DOHH2 (cell line): ENCODE measurements around the gene RBMS3.

Experiments used
- EZH2phosphoT487 ChIP-seq: fragments of 200-600 bp; sonication (generic); IDR thresholded peaks from 2 replicates; pipeline ENCODE4 v1.6.1; 2017; ENCODE audit warnings: borderline replicate concordance, mild to moderate bottlenecking, antibody characterized with exemption, low read length, moderate library complexity, mixed read lengths
- TF ChIP-seq, protein P1 (sequence below): fragments of 200-600 bp; sonication (generic); IDR thresholded peaks from one replicate; pipeline ENCODE4 v1.5.1; 2014; ENCODE audit warnings: antibody characterized with exemption, mild to moderate bottlenecking, low read depth, low read length; ENCODE audit not compliant: poor library complexity, severe bottlenecking

DNA sequence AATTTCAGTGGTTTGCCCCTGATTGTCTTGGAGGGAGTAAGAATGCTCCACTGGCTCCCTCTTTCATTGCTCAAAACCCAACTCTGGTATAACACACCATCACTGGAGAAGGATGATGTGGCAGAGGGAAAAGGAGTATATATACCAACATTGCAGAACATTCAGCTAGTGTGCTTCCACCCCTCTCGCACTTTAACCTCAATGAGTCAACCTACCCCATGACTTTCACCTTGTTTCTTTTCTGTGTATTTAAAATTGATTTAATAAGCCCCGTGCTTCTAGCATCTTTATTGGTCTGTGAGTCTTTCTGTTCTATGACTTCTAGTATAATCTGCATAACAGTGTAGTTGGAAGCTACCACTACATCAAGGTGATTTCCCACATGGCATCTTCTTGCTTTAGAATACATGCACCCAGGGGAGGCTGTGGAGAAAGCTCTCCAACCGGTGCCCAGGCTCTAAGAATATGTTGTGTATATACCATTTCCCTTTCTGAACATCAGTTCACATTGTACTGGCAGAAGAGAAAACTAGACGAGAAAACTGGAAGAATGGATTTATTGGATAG is 730.4 kb downstream of the RBMS3 start:
- TF ChIP-seq, protein P1, sequence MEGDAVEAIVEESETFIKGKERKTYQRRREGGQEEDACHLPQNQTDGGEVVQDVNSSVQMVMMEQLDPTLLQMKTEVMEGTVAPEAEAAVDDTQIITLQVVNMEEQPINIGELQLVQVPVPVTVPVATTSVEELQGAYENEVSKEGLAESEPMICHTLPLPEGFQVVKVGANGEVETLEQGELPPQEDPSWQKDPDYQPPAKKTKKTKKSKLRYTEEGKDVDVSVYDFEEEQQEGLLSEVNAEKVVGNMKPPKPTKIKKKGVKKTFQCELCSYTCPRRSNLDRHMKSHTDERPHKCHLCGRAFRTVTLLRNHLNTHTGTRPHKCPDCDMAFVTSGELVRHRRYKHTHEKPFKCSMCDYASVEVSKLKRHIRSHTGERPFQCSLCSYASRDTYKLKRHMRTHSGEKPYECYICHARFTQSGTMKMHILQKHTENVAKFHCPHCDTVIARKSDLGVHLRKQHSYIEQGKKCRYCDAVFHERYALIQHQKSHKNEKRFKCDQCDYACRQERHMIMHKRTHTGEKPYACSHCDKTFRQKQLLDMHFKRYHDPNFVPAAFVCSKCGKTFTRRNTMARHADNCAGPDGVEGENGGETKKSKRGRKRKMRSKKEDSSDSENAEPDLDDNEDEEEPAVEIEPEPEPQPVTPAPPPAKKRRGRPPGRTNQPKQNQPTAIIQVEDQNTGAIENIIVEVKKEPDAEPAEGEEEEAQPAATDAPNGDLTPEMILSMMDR, result no peak
- no peak for TF ChIP-seq EZH2phosphoT487
